Uterus (tissue), 4 donors: ENCODE results near the gene MDM4. TPM values are rescaled to one million over a fixed set of nuclear protein-coding genes. Genes with fewer than 3 reads are reported as not detected.

Experiments
- DNase-seq, 2 donors: peaks; one replicate each; pipeline ENCODE4 v3.0.0-alpha.2; 2019 to 2020
- H3K27ac ChIP-seq, 2 donors: fragments of 200-600 bp; sonication (generic); 1 replicate in 1 of 2; 2 replicates in 1 of 2; pipeline ENCODE4 v1.5.1; 2016 to 2018
- H3K27me3 ChIP-seq, 2 donors: fragments of 200-600 bp; sonication (generic); one replicate each; pipeline ENCODE4 v1.5.1; 2018 to 2019; ENCODE audit warnings: control low read depth in 1 of 2
- H3K36me3 ChIP-seq, 2 donors: fragments of 200-600 bp; sonication (generic); one replicate each; pipeline ENCODE4 v1.5.1; 2019; ENCODE audit warnings: control low read depth in 1 of 2
- H3K4me1 ChIP-seq, 2 donors: fragments of 200-600 bp; sonication (generic); one replicate each; pipeline ENCODE4 v1.5.1; 2018 to 2019; ENCODE audit warnings: control low read depth in 1 of 2
- H3K4me3 ChIP-seq, 2 donors: fragments of 200-600 bp; sonication (generic); 1 replicate in 1 of 2; 2 replicates in 1 of 2; pipeline ENCODE4 v1.5.1; 2018 to 2019; ENCODE audit warnings: mild to moderate bottlenecking in 1 of 2
- H3K9me3 ChIP-seq, 2 donors: fragments of 200-600 bp; sonication (generic); one replicate each; pipeline ENCODE4 v1.5.1; 2019; ENCODE audit warnings: control low read depth in 1 of 2
- CTCF ChIP-seq, 4 experiments: fragments of 200-600 bp in 2 of 4; fragments of 450-650 bp in 2 of 4; sonication (generic) in 2 of 4; IDR thresholded peaks; one replicate each; pipeline ENCODE4 v1.5.1; 2016 to 2019; ENCODE audit warnings: antibody characterized with exemption in 4 of 4, mild to moderate bottlenecking in 2 of 4, moderate library complexity in 1 of 4
- POLR2A ChIP-seq, 2 donors: fragments of 450-650 bp; IDR thresholded peaks; one replicate each; pipeline ENCODE4 v1.6.1; 2016; ENCODE audit warnings: antibody characterized with exemption in 2 of 2, mild to moderate bottlenecking in 1 of 2, moderate library complexity in 1 of 2
- intact Hi-C: fragments of 100-400 bp; cut with DNase I; formaldehyde crosslinking; loops from one replicate; pipeline ENCODE4 v1.15.1; 2023; ENCODE audit warnings: low total_unique reads
- total RNA-seq, 4 donors: library from RNA; depleted of rRNA in 3 of 4; stranded (reverse); fragments of >200 nt in 3 of 4; gene quantifications; one replicate each; pipeline versions ENCODE4 v1.1.0 to v1.2.4, GENCODE V29; 2014 to 2023
- donor health status: DM: yes; HTN: yes; CAD: no.

MDM4 gene
- total RNA-seq, 4 donors from 2014 or later: 31.0 to 141 (median 134) TPM

DNA sequence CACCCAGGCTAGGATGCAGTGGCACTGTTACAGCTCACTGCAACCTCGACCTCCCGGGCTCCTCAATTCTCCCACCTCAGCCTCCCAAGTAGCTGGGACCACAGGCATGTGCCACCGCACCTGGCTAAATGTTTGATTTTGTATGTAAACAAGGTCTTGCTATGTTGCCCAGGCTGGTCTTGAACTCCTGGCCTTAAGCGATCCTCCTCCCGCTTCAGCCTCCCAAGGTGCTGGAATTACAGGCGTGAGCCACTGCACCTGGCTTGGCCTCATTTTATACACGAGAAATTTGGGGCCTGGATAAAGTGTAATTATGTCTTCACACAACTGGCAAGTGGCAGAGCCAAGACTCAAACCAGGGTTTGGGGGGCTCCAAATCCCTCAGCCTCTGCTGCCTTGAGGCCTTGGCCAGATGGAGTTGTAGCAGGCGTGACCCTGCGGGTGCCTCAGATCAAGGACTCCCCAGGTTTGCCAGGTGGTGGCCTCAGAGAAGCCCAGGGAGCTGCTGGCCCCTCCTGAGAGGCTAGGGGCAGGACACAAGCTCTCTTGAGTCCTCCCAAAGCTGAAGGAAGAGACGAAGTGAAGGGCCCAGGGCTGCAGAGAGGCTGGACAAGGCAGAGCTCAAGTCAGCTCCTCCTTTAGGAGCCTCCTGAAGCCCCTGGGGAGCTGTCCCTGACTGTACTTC, 61.7 kb downstream of the MDM4 start:
- intact Hi-C loops: no loop called here
- Histone ChIP-seq H3K4me3 (no peak overlapping the region), H3K9me3 (no peaks in the 10 kb centered on the region), H3K4me1 (peaks cover 0 to 3% of the 10 kb centered on the region in 2 donors), H3K36me3 (no peaks in the 10 kb centered on the region), H3K27me3 (no peaks in the 10 kb centered on the region), H3K27ac (no peak overlapping the region)
- DNase-seq: no peak
- no peak for TF ChIP-seq POLR2A (IDR thresholded peaks at IDR 0.05)
- TF ChIP-seq CTCF (IDR thresholded peaks at IDR 0.05): no peak

DNA sequence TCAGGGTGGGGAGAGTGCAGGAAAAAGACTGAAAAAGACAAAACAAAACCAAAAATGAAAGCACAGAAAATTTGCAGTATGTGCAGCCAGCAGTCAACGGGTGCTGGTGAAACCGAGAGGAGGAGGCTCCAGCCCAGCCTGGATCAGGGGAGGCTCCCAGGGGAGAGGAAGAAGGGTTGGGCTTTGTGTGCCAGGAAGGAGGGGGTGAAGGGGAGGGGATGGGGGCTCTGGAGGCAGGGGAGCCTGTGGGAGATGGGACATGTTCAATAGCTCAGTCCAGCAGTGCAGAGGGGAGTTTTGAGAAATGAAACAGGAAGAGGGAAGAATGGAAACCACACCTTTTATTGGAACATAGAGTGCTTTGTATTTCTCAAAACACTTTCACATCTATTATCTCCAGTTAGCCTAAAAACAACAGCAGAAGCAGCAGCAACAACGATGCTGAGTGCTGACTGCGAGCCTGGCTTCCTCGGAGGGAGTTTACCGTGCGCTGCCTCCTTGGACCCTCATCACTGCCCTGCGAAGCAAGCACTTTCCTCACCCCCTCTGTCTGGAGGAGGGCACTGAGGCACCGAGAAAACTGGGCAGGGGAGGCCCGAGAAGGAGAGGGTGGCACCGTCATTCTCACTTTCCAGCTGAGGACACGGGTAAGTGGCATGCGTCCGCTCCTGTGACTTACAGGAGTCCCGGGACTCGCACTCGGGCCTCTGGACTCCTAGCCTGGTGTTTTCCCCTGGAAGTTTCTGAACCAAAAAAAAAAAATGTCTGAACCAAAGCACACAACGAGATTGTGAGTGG, 62.9 kb downstream of the MDM4 start:
- H3K4me1 ChIP-seq: peaks cover 0 to 3% of the 10 kb centered on the region in 2 donors
- peak in 1 of 2 donors; percentile 25 for DNase-seq
- no peaks in the 10 kb centered on the region for H3K36me3 ChIP-seq
- H3K27ac ChIP-seq: peak overlapping the region; percentile 41 to 47
- H3K9me3 ChIP-seq: no peaks in the 10 kb centered on the region
- H3K27me3 ChIP-seq: no peaks in the 10 kb centered on the region
- H3K4me3 ChIP-seq: peak overlapping the region in 1 of 2 donors; percentile 18
- TF ChIP-seq POLR2A (IDR thresholded peaks at IDR 0.05) (no peak), CTCF (IDR thresholded peaks at IDR 0.05) (no peak)
- intact Hi-C loops: no loop called here

DNA sequence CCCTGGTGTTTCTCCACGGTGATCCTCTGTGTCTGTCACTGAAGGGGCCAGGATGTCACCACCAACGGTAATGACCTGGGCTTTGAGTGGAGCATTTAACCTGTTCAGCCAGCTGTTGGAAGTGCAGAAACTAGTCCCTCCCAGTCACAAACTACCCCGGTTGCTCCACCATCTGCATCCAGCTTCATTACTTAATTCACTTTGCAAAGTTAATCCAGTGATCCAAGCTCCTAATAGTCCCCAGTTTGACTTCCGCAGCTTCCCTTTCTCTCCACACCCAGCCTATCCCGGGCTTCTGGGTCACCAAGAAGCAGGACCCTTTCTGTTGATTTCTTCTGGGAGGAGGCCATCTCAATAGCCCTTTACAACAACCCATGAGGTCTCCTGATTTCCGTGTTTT, 63.5 kb downstream of the MDM4 start:
- Histone ChIP-seq H3K4me1 (peaks cover 0 to 1% of the 10 kb centered on the region in 2 donors), H3K9me3 (no peaks in the 10 kb centered on the region), H3K27me3 (no peaks in the 10 kb centered on the region), H3K4me3 (no peak overlapping the region), H3K27ac (no peak overlapping the region), H3K36me3 (no peaks in the 10 kb centered on the region)
- no peak for DNase-seq
- TF ChIP-seq CTCF (IDR thresholded peaks at IDR 0.05): no peak
- no peak for TF ChIP-seq POLR2A (IDR thresholded peaks at IDR 0.05)
- intact Hi-C loops: no loop called here

GRCh38 chr1:204580862-204581261, 64.7 kb downstream of the MDM4 start:
- no peak for DNase-seq
- no peaks in the 10 kb centered on the region for H3K4me1 ChIP-seq
- no peaks in the 10 kb centered on the region for H3K36me3 ChIP-seq
- H3K9me3 ChIP-seq: no peaks in the 10 kb centered on the region
- no peak overlapping the region for H3K27ac ChIP-seq
- no peak overlapping the region for H3K4me3 ChIP-seq
- no peaks in the 10 kb centered on the region for H3K27me3 ChIP-seq
- TF ChIP-seq POLR2A (IDR thresholded peaks at IDR 0.05) (no peak), CTCF (IDR thresholded peaks at IDR 0.05) (no peak)
- intact Hi-C loops: no loop called here

DNA sequence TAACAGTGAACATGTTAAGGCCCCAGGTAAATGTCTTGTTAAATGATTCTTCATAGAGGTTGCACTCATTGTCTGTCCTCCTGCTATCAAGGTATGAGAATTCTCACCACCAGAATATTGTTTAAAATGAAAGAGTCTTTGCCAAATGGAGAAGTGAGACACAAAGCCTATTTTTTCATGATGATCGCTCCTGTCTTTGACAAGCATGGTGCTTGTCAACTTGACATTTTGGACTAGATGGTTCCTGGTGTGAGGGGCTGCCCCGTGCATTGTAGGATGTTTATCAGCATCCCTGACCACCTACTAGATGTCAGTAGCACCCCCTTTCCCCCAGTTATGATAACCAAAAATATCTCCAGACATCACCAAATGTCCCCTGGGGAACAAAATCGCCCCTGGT, 65.6 kb downstream of the MDM4 start:
- Histone ChIP-seq H3K36me3 (no peaks in the 10 kb centered on the region), H3K9me3 (no peaks in the 10 kb centered on the region), H3K4me3 (no peak overlapping the region), H3K4me1 (no peaks in the 10 kb centered on the region), H3K27ac (no peak overlapping the region), H3K27me3 (no peaks in the 10 kb centered on the region)
- no peak for DNase-seq
- TF ChIP-seq CTCF (IDR thresholded peaks at IDR 0.05) (no peak), POLR2A (IDR thresholded peaks at IDR 0.05) (no peak)
- intact Hi-C loops: no loop called here
